H1 (cell line): Measurements from ENCODE around the gene ITGB8. TPM values are rescaled to one million over a fixed set of nuclear protein-coding genes. Genes with fewer than 3 reads are reported as not detected.

Source experiments
- CTCF ChIA-PET: fragments of 300-600 bp; sonication (Branson Sonifier 250); formaldehyde crosslinking; loops from one replicate; lab custom pipeline; 2021; ENCODE audit not compliant: partially characterized antibody; lab: Charles Lee
- POLR2A ChIA-PET: fragments of 300-600 bp; sonication (Branson Sonifier 250); formaldehyde crosslinking; loops from one replicate; lab custom pipeline; 2021; ENCODE audit warnings: inconsistent platforms; ENCODE audit not compliant: partially characterized antibody; lab: Charles Lee
- DNase-seq, 2 experiments: peaks; one replicate each; pipeline versions ENCODE4 v3.0.0 to v3.0.0-alpha.2; 2010 to 2022; ENCODE audit warnings: low spot score in 2 of 2, low read depth in 1 of 2, mixed read lengths in 1 of 2
- FAIRE-seq: peaks from 2 replicates; lab custom pipeline; 2011; peaks lifted over from hg19 to GRCh38; lab: Jason Lieb, UNC
- H2AFZ ChIP-seq: 2 replicates; pipeline ENCODE4 v1.8.1; 2012; ENCODE audit warnings: low read length, inconsistent platforms
- H2AK5ac ChIP-seq: 2 replicates; pipeline ENCODE4 v1.6.1; 2013; ENCODE audit warnings: low read depth, low read length
- H2BK120ac ChIP-seq: replicated peaks from 2 replicates; pipeline ENCODE3; 2013; ENCODE audit warnings: low read depth, low read length, inconsistent platforms
- H2BK12ac ChIP-seq: 2 replicates; pipeline ENCODE4 v1.6.1; 2013; ENCODE audit warnings: low read depth, low read length
- H2BK15ac ChIP-seq: 2 replicates; pipeline ENCODE4 v1.6.1; 2013; ENCODE audit warnings: low read length
- H2BK20ac ChIP-seq: 2 replicates; pipeline ENCODE4 v1.6.1; 2013; ENCODE audit warnings: low read length
- H2BK5ac ChIP-seq: 2 replicates; pipeline ENCODE4 v1.6.1; 2013; ENCODE audit warnings: low read depth, low read length
- H3K14ac ChIP-seq: 2 replicates; pipeline ENCODE4 v1.6.1; 2013; ENCODE audit warnings: inconsistent platforms; ENCODE audit not compliant: insufficient read length
- H3K18ac ChIP-seq: 2 replicates; pipeline ENCODE4 v1.6.1; 2013; ENCODE audit warnings: low read length; ENCODE audit errors: extremely low read depth
- H3K23ac ChIP-seq: 2 replicates; pipeline ENCODE4 v1.6.1; 2013; ENCODE audit warnings: inconsistent platforms; ENCODE audit not compliant: insufficient read length
- H3K23me2 ChIP-seq: 2 replicates; pipeline ENCODE4 v1.6.1; 2013; ENCODE audit warnings: low read depth, low read length
- H3K27ac ChIP-seq: 2 replicates; pipeline ENCODE4 v1.6.1; 2011; ENCODE audit warnings: low read depth, low read length, inconsistent platforms
- H3K27me3 ChIP-seq, 4 experiments: replicated peaks in 1 of 4; 1 replicate in 1 of 4; 2 replicates in 3 of 4; pipeline versions ENCODE4 v1.6.1 to v1.8.1; 2011 to 2013; ENCODE audit warnings: low read length in 3 of 4, mild to moderate bottlenecking in 3 of 4, inconsistent platforms in 2 of 4, mixed read lengths in 2 of 4, moderate library complexity in 1 of 4; ENCODE audit not compliant: control insufficient read depth in 3 of 4, insufficient read depth in 3 of 4; ENCODE audit errors: extremely low read depth in 1 of 4
- H3K36me3 ChIP-seq, 4 experiments: 2 replicates each; pipeline versions ENCODE4 v1.6.1 to v1.8.1; 2011 to 2013; ENCODE audit warnings: mild to moderate bottlenecking in 4 of 4, low read length in 3 of 4, moderate library complexity in 2 of 4, control low read depth in 1 of 4, inconsistent platforms in 1 of 4; ENCODE audit not compliant: insufficient read depth in 4 of 4, control insufficient read depth in 2 of 4
- H3K4ac ChIP-seq: replicated peaks from 2 replicates; pipeline ENCODE3; 2013; ENCODE audit warnings: low read length, low read depth, mixed read lengths, inconsistent platforms; ENCODE audit not compliant: insufficient read length
- H3K4me1 ChIP-seq, 4 experiments: replicated peaks in 1 of 4; 1 replicate in 1 of 4; 2 replicates in 3 of 4; pipeline versions ENCODE4 v1.6.1 to v1.8.1; 2011 to 2013; ENCODE audit warnings: low read length in 3 of 4, inconsistent platforms in 2 of 4, mixed read lengths in 1 of 4; ENCODE audit not compliant: insufficient read depth in 4 of 4, control insufficient read depth in 3 of 4
- H3K4me2 ChIP-seq, 2 experiments: 2 replicates each; pipeline versions ENCODE4 v1.6.1 to v1.8.1; 2011 to 2013; ENCODE audit warnings: low read depth in 2 of 2, low read length in 2 of 2, control low read depth in 1 of 2, inconsistent platforms in 1 of 2, mild to moderate bottlenecking in 1 of 2; ENCODE audit not compliant: insufficient read depth in 1 of 2
- H3K4me3 ChIP-seq, 4 experiments: fragments of 200-600, 300-600 bp in 1 of 4; sonication (generic), shearing (Covaris generic), sonication (Bioruptor Twin) in 1 of 4; 2 replicates each; pipeline versions ENCODE4 v1.5.1 to v1.8.1; 2011 to 2016; ENCODE audit warnings: low read length in 4 of 4, low read depth in 3 of 4, control low read depth in 2 of 4, inconsistent platforms in 2 of 4, mild to moderate bottlenecking in 2 of 4, mixed read lengths in 1 of 4, moderate library complexity in 1 of 4; ENCODE audit not compliant: insufficient read depth in 2 of 4; ENCODE audit errors: extremely low read depth in 1 of 4
- H3K56ac ChIP-seq: replicated peaks from 2 replicates; pipeline ENCODE3; 2013; ENCODE audit warnings: low read depth, mild to moderate bottlenecking, mixed read lengths, low read length, inconsistent platforms; ENCODE audit not compliant: insufficient read length
- H3K79me1 ChIP-seq: 2 replicates; pipeline ENCODE4 v1.6.1; 2013; ENCODE audit warnings: low read depth, low read length, control low read depth
- H3K79me2 ChIP-seq, 2 experiments: 2 replicates each; pipeline versions ENCODE4 v1.6.1 to v1.8.1; 2012 to 2013; ENCODE audit warnings: low read length in 2 of 2, mild to moderate bottlenecking in 2 of 2, inconsistent platforms in 1 of 2; ENCODE audit not compliant: insufficient read depth in 2 of 2, control insufficient read depth in 1 of 2
- H3K9ac ChIP-seq, 4 experiments: replicated peaks in 1 of 4; 1 replicate in 1 of 4; 2 replicates in 3 of 4; pipeline versions ENCODE4 v1.6.1 to v1.8.1; 2011 to 2013; ENCODE audit warnings: low read depth in 3 of 4, low read length in 3 of 4, control low read depth in 2 of 4, mild to moderate bottlenecking in 2 of 4, moderate library complexity in 2 of 4, inconsistent platforms in 1 of 4; ENCODE audit errors: extremely low read depth in 1 of 4
- H3K9me3 ChIP-seq, 2 experiments: 2 replicates each; pipeline versions ENCODE4 v1.6.1 to v1.8.1; 2012 to 2013; ENCODE audit warnings: mild to moderate bottlenecking in 2 of 2, moderate library complexity in 2 of 2, control low read depth in 1 of 2, inconsistent platforms in 1 of 2, low read depth in 1 of 2, low read length in 1 of 2, mixed read lengths in 1 of 2; ENCODE audit not compliant: insufficient read depth in 2 of 2
- H4K20me1 ChIP-seq, 2 experiments: replicated peaks in 1 of 2; 2 replicates each; pipeline versions ENCODE3 to v1.8.1; 2011 to 2013; ENCODE audit warnings: inconsistent platforms in 2 of 2, low read length in 2 of 2, mild to moderate bottlenecking in 1 of 2; ENCODE audit not compliant: insufficient read depth in 2 of 2, control insufficient read depth in 1 of 2
- H4K5ac ChIP-seq: 2 replicates; pipeline ENCODE4 v1.6.1; 2013; ENCODE audit warnings: low read length, low read depth, mixed read lengths, inconsistent platforms; ENCODE audit not compliant: insufficient read length
- H4K8ac ChIP-seq: 2 replicates; pipeline ENCODE4 v1.8.0; 2013; ENCODE audit warnings: mild to moderate bottlenecking, moderate library complexity, low read length, inconsistent platforms; ENCODE audit not compliant: insufficient read depth; ENCODE audit errors: extremely low read depth
- H4K91ac ChIP-seq: replicated peaks from 2 replicates; pipeline ENCODE3; 2013; ENCODE audit warnings: low read length, mixed read lengths, inconsistent platforms; ENCODE audit not compliant: insufficient read length
- NANOG ChIP-seq: IDR thresholded peaks from 2 replicates; pipeline ENCODE4 v1.6.1; 2011; ENCODE audit warnings: low read length, low read depth, mild to moderate bottlenecking, inconsistent platforms; ENCODE audit not compliant: insufficient read depth, poor library complexity, severe bottlenecking
- SIX5 ChIP-seq: IDR thresholded peaks from 2 replicates; pipeline ENCODE4 v1.6.1; 2011; ENCODE audit warnings: mild to moderate bottlenecking, low read depth, low read length
- WGBS, 2 experiments: shearing (Covaris generic) in 1 of 2; methylation state at CpG; one replicate each; pipeline versions ENCODE4 v1.1.6 to v1.1.7; 2013 to 2015; ENCODE audit warnings: low lambda C conversion rate in 2 of 2, mixed read lengths in 2 of 2, inconsistent platforms in 1 of 2, low coverage in 1 of 2, missing lambda C conversion rate in 1 of 2; ENCODE audit not compliant: insufficient replicate concordance in 2 of 2, insufficient coverage in 1 of 2, insufficient read length in 1 of 2; ENCODE audit errors: extremely low coverage in 1 of 2, missing lambda C conversion rate in 1 of 2; 5-methylcytosine and 5-hydroxymethylcytosine counted together
- polyA plus RNA-seq, 7 experiments: library from polyadenylated mRNA; depleted of rRNA in 3 of 7; stranded (reverse) in 5 of 7; unstranded in 2 of 7; fragments of >200 nt in 5 of 7; fragments of 200-250 nt in 2 of 7; gene quantifications; 1 replicate in 5 of 7; 2 replicates in 1 of 7; 4 replicates in 1 of 7; pipeline versions ENCODE4 v1.2.1 to v1.2.3, GENCODE V29; 2011 to 2013; ENCODE audit warnings: missing spikeins in 2 of 7, mixed read lengths in 2 of 7
- total RNA-seq: library from RNA; stranded (reverse); fragmentation: NEBNext Ultra II Directional; extraction: Animal tissue kit (Norgen Biotek cat#: 25700); gene quantifications from 2 replicates; pipeline ENCODE4 v1.2.1, GENCODE V29; 2021
- TF ChIP-seq, protein P1 (sequence below): IDR thresholded peaks from 2 replicates; pipeline ENCODE4 v1.6.1; 2011; ENCODE audit warnings: low read depth, mild to moderate bottlenecking, low read length; ENCODE audit not compliant: insufficient read depth

Gene ITGB8
- total and polyA plus RNA-seq, 2 of the 8 experiments (the other 6 are each of a cell fraction or from before 2014, with no cell fraction given) = 1.2 to 3.6 TPM

DNA sequence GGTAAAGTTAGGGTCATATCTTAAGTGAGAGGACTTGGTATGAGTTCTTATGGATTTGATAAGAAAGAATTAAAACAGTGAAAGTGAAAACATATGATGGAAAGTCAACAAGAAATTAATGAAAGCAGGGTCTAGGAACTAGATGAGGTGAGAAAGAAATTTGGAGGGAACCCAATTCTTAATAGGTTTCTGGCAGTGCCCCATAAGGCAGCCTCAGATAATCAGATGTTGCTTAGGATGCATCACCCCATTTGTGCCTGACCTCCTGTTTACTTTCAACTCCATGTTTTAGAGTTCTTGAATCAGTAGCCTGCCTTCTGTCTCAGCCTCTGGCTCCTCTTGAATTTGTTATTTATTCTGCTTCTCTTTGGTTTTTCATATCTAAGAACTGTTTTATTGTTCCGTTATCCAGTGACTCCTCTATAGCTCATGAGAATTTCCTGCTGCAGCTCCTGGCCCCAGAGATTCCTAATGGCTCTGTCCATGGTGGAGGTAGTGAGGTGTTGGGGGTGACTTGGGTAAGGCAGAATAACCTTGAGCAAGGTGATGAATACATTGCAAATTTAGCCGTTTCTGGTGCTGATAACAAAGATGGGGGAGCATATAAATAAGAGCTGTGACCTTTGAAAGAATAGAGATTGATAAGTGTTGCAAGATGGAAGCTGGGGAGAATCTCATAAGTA is 17.6 kb downstream of the ITGB8 start:
- no peaks in the 10 kb centered on the region; a peak in 1 of 7 replicates for H3K4me1 ChIP-seq
- H3K27ac ChIP-seq = no peak overlapping the region
- ChIA-PET CTCF (no interaction called here), POLR2A (no interaction called here)
- no peak overlapping the region for H4K5ac ChIP-seq
- no peak overlapping the region for H3K4me2 ChIP-seq
- H3K9ac ChIP-seq = no peak overlapping the region
- no peak overlapping the region for H4K8ac ChIP-seq
- no peak overlapping the region for H2BK5ac ChIP-seq
- H3K4ac ChIP-seq = no peak overlapping the region
- no peak overlapping the region for H4K91ac ChIP-seq
- H2BK15ac ChIP-seq = no peak overlapping the region
- no peaks in the 10 kb centered on the region; a peak in 1 of 8 replicates for H3K36me3 ChIP-seq
- H3K18ac ChIP-seq = no peak overlapping the region
- no peaks in the 10 kb centered on the region for H3K27me3 ChIP-seq
- no peaks in the 10 kb centered on the region for H3K79me2 ChIP-seq
- H3K9me3 ChIP-seq = no peaks in the 10 kb centered on the region
- no peaks in the 10 kb centered on the region; the same call in 1 of the 2 replicates for H3K79me1 ChIP-seq
- no peaks in the 10 kb centered on the region for H4K20me1 ChIP-seq
- no peak overlapping the region for H2AK5ac ChIP-seq
- H3K14ac ChIP-seq = no peak overlapping the region
- 93% methylated on average over 2 of the region's 2 CpGs; no CpG with 5 or more reads in 1 of the 2 experiments for WGBS, 2 experiments
- H3K4me3 ChIP-seq = no peak overlapping the region
- DNase-seq (no peak), FAIRE-seq (no peak)
- no peak overlapping the region for H2BK20ac ChIP-seq
- no peak overlapping the region for H2BK12ac ChIP-seq
- no peak overlapping the region for H3K23ac ChIP-seq
- H2BK120ac ChIP-seq = no peak overlapping the region
- no peak overlapping the region for H2AFZ ChIP-seq
- H3K56ac ChIP-seq = no peak overlapping the region
- H3K23me2 ChIP-seq = no peaks in the 10 kb centered on the region
- TF ChIP-seq NANOG = no peak
- TF ChIP-seq, protein P1, sequence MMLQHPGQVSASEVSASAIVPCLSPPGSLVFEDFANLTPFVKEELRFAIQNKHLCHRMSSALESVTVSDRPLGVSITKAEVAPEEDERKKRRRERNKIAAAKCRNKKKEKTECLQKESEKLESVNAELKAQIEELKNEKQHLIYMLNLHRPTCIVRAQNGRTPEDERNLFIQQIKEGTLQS = no peak
- TF ChIP-seq SIX5 = no peak
